ENCODE results near the gene NCOR2. TPM values are rescaled to one million over a fixed set of nuclear protein-coding genes. Genes with fewer than 3 reads are reported as not detected.
A peak's percentile ranks its signal among the peaks of the same experiment; 100 is the strongest.

The NCOR2 gene
- total and polyA plus RNA-seq, 9 donors: 18.2 to 376 (median 265) TPM

GRCh38 chr12:124561231-124561630 lies 6.2 kb downstream of the NCOR2 start:
- no peaks in the 10 kb centered on the region for H3K27me3 ChIP-seq
- no peak overlapping the region for H3K27ac ChIP-seq
- no peak for DNase-seq
- H3K36me3 ChIP-seq: no peaks in the 10 kb centered on the region
- H3K9me3 ChIP-seq: no peaks in the 10 kb centered on the region
- H3K4me3 ChIP-seq: no peak overlapping the region
- intact Hi-C loops (cut with DNase I): loop anchor here (10.0 kb wide), 8 partner anchors 46 to 206 kb away; no protein-coding TSS in a partner anchor
- 49 to 57% (median 57%) methylated on average over 10 of the region's 10 CpGs for WGBS, 3 donors
- H3K4me1 ChIP-seq (ENCODE audit: insufficient read depth): peaks cover 37% of the 10 kb centered on the region
- TF ChIP-seq EP300 (IDR thresholded peaks at IDR 0.05): no peak
- TF ChIP-seq POLR2A (IDR thresholded peaks at IDR 0.05): no peak
- no peak for TF ChIP-seq CTCF (IDR thresholded peaks at IDR 0.05)

- WGBS, 3 donors: 67 to 79% (median 78%) methylated on average over 21 of the region's 21 CpGs
- Histone ChIP-seq H3K27me3 (no peaks in the 10 kb centered on the region), H3K4me3 (no peak overlapping the region), H3K36me3 (no peaks in the 10 kb centered on the region), H3K4me1 (ENCODE audit: insufficient read depth) (peaks cover 39% of the 10 kb centered on the region), H3K27ac (no peak overlapping the region), H3K9me3 (no peaks in the 10 kb centered on the region)
- intact Hi-C loops (cut with DNase I): loop anchor here (10.0 kb wide), 8 partner anchors 46 to 206 kb away; no protein-coding TSS in a partner anchor
- TF ChIP-seq POLR2A (IDR thresholded peaks at IDR 0.05) (no peak), CTCF (IDR thresholded peaks at IDR 0.05) (no peak), EP300 (IDR thresholded peaks at IDR 0.05) (no peak)
- DNase-seq: no peak
Observed at GRCh38 chr12:124560146-124560890, 7.1 kb downstream of the NCOR2 start.

GRCh38 chr12:124559182-124560017 lies 8.0 kb downstream of the NCOR2 start:
- peak in 1 of 5 donors; percentile 10 for DNase-seq
- WGBS, 3 donors: 75 to 84% (median 77%) methylated on average over 12 of the region's 12 CpGs
- peaks cover 45% of the 10 kb centered on the region for H3K4me1 ChIP-seq (ENCODE audit: insufficient read depth)
- H3K27me3 ChIP-seq: no peaks in the 10 kb centered on the region
- no peaks in the 10 kb centered on the region for H3K9me3 ChIP-seq
- TF ChIP-seq POLR2A (IDR thresholded peaks at IDR 0.05): no peak
- no peak for TF ChIP-seq CTCF (IDR thresholded peaks at IDR 0.05)
- no peak for TF ChIP-seq EP300 (IDR thresholded peaks at IDR 0.05)
- no peaks in the 10 kb centered on the region for H3K36me3 ChIP-seq
- intact Hi-C loops (cut with DNase I): loop anchor here (10.0 kb wide), 8 partner anchors 45 to 205 kb away; no protein-coding TSS in a partner anchor
- no peak overlapping the region for H3K27ac ChIP-seq
- H3K4me3 ChIP-seq: no peak overlapping the region

- H3K4me1 ChIP-seq (ENCODE audit: insufficient read depth): peaks cover 43% of the 10 kb centered on the region
- DNase-seq: no peak
- 84 to 90% (median 86%) methylated on average over 8 of the region's 8 CpGs for WGBS, 3 donors
- no peak overlapping the region for H3K27ac ChIP-seq
- no peak overlapping the region for H3K4me3 ChIP-seq
- H3K27me3 ChIP-seq: no peaks in the 10 kb centered on the region
- TF ChIP-seq POLR2A (IDR thresholded peaks at IDR 0.05) (no peak), EP300 (IDR thresholded peaks at IDR 0.05) (no peak), CTCF (IDR thresholded peaks at IDR 0.05) (no peak)
- no peaks in the 10 kb centered on the region for H3K36me3 ChIP-seq
- H3K9me3 ChIP-seq: no peaks in the 10 kb centered on the region
- intact Hi-C loops (cut with DNase I): no loop called here
Observed at GRCh38 chr12:124558313-124558712, 9.1 kb downstream of the NCOR2 start.

All from ovary (tissue), 9 donors.